ENCODE data around the gene MATCAP1.

DNA sequence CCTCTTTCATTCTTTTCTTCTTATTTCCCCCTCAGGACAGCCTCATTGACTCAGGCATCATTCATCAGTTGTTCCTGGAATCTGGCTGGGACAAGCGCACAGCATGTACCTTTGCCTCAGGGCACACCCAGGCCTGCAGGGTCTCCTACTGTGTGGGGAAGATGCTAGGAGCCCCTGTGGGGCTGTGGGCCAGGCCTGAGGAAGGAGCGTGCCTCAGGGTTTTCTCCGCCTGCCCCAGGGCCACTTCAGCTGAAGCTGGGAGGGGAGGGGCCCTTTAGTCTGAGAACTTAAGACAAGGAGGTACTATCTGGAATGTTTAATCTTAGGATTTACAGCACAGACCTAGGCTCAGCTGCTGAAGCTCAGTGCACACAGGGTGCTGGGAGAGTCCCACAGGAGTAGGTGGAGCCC, 23.1 kb upstream of the MATCAP1 start:
- TF ChIP-seq, protein P1, sequence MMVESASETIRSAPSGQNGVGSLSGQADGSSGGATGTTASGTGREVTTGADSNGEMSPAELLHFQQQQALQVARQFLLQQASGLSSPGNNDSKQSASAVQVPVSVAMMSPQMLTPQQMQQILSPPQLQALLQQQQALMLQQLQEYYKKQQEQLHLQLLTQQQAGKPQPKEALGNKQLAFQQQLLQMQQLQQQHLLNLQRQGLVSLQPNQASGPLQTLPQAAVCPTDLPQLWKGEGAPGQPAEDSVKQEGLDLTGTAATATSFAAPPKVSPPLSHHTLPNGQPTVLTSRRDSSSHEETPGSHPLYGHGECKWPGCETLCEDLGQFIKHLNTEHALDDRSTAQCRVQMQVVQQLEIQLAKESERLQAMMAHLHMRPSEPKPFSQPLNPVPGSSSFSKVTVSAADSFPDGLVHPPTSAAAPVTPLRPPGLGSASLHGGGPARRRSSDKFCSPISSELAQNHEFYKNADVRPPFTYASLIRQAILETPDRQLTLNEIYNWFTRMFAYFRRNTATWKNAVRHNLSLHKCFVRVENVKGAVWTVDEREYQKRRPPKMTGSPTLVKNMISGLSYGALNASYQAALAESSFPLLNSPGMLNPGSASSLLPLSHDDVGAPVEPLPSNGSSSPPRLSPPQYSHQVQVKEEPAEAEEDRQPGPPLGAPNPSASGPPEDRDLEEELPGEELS (CRISPR knock-in tag; IDR thresholded peaks at IDR 0.05), result no peak
- TF ChIP-seq, protein P2, sequence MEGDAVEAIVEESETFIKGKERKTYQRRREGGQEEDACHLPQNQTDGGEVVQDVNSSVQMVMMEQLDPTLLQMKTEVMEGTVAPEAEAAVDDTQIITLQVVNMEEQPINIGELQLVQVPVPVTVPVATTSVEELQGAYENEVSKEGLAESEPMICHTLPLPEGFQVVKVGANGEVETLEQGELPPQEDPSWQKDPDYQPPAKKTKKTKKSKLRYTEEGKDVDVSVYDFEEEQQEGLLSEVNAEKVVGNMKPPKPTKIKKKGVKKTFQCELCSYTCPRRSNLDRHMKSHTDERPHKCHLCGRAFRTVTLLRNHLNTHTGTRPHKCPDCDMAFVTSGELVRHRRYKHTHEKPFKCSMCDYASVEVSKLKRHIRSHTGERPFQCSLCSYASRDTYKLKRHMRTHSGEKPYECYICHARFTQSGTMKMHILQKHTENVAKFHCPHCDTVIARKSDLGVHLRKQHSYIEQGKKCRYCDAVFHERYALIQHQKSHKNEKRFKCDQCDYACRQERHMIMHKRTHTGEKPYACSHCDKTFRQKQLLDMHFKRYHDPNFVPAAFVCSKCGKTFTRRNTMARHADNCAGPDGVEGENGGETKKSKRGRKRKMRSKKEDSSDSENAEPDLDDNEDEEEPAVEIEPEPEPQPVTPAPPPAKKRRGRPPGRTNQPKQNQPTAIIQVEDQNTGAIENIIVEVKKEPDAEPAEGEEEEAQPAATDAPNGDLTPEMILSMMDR (IDR thresholded peaks at IDR 0.05), result no peak
- no peak for TF ChIP-seq MYBL2 (CRISPR knock-in tag; IDR thresholded peaks at IDR 0.05)
- TF ChIP-seq NR2C2 (CRISPR knock-in tag; IDR thresholded peaks at IDR 0.05), result no peak
- TF ChIP-seq, protein P3, sequence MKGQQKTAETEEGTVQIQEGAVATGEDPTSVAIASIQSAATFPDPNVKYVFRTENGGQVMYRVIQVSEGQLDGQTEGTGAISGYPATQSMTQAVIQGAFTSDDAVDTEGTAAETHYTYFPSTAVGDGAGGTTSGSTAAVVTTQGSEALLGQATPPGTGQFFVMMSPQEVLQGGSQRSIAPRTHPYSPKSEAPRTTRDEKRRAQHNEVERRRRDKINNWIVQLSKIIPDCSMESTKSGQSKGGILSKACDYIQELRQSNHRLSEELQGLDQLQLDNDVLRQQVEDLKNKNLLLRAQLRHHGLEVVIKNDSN (CRISPR knock-in tag; IDR thresholded peaks at IDR 0.05), result no peak
- TF ChIP-seq TCF7 (CRISPR knock-in tag; IDR thresholded peaks at IDR 0.05; ENCODE audit: low read depth), result no peak
- no peak for TF ChIP-seq IRF2 (CRISPR knock-in tag; IDR thresholded peaks at IDR 0.05; ENCODE audit: borderline replicate concordance, low read depth)
- TF ChIP-seq, protein P4, sequence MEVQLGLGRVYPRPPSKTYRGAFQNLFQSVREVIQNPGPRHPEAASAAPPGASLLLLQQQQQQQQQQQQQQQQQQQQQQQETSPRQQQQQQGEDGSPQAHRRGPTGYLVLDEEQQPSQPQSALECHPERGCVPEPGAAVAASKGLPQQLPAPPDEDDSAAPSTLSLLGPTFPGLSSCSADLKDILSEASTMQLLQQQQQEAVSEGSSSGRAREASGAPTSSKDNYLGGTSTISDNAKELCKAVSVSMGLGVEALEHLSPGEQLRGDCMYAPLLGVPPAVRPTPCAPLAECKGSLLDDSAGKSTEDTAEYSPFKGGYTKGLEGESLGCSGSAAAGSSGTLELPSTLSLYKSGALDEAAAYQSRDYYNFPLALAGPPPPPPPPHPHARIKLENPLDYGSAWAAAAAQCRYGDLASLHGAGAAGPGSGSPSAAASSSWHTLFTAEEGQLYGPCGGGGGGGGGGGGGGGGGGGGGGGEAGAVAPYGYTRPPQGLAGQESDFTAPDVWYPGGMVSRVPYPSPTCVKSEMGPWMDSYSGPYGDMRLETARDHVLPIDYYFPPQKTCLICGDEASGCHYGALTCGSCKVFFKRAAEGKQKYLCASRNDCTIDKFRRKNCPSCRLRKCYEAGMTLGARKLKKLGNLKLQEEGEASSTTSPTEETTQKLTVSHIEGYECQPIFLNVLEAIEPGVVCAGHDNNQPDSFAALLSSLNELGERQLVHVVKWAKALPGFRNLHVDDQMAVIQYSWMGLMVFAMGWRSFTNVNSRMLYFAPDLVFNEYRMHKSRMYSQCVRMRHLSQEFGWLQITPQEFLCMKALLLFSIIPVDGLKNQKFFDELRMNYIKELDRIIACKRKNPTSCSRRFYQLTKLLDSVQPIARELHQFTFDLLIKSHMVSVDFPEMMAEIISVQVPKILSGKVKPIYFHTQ (CRISPR knock-in tag; IDR thresholded peaks at IDR 0.05), result no peak
- TF ChIP-seq ZNF416 (CRISPR knock-in tag; IDR thresholded peaks at IDR 0.05), result no peak

Measured in WTC11 (cell line).